Measurements from ENCODE around the gene TUB. TPM values are rescaled to one million over a fixed set of nuclear protein-coding genes. Genes with fewer than 3 reads are reported as not detected.

TUB gene
- total RNA-seq, 2 experiments from 2014 or later = 0.36 to 0.58 TPM

DNA sequence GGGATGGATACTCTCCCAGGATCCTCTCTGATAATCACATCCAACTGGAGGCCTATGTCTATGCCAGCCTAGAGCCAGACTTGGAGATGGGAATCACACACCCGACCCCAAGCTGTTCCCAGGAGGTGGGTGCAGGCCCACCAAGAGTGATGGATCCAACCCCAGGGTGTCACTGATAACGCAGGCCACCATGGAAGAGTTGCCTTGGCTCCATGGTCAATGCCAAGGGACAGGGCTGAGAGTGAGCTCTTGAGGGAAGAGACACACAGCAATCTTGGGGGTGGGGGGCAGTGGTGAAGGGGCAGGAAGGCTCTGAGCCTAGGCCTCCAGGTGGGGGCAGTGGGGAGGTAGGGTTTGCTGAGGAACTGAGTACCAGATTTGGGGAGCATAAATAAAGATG, 16.9 kb downstream of the TUB start:
- no peak for DNase-seq
- intact Hi-C loops (cut with micrococcal nuclease) = loop anchor here (2.0 kb wide), 1 partner anchor 205 kb away; no protein-coding TSS in a partner anchor
- H3K4me1 Mint-ChIP-seq (ENCODE audit: low read depth) = no peaks in the 10 kb centered on the region
- H3K9me3 Mint-ChIP-seq = no peaks in the 10 kb centered on the region
- H3K36me3 Mint-ChIP-seq = no peaks in the 10 kb centered on the region
- no peak overlapping the region for H3K4me3 Mint-ChIP-seq
- ChIA-PET CTCF (interaction anchor here (1.3 to 17.8 kb wide), 9 partner anchors 8 to 166 kb away, joined by 6 to 437 read pairs (median 18); partner anchors contain the start of gene LMO1), POLR2A (interaction anchor here (1.8 kb wide), 1 partner anchor 91 kb away, joined by 6 read pairs; no protein-coding TSS in a partner anchor)
- H3K27me3 Mint-ChIP-seq = no peaks in the 10 kb centered on the region
- H3K27ac Mint-ChIP-seq = no peak overlapping the region

DNA sequence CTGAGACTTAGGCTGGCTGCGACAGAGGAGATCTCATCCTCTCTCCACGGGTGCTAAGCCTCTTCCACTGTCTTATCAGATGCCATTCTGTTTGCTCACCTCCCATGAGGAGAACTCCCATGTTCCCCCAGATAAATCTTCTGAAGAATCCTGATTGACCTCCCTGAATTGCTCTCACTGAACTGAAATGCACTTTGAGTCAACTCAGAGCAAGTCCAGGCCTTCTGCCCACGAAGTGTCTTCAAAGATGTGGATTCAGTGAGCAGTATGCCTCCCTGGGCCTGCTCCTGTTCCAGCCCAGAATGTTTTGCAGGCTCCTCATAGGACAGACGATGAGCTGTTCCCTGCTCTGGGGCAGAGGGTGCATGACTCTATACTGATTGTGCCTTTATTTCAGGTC, 17.4 kb downstream of the TUB start:
- intact Hi-C loops (cut with micrococcal nuclease) = loop anchor here (2.0 kb wide), 1 partner anchor 206 kb away; no protein-coding TSS in a partner anchor
- Mint-ChIP-seq H3K27me3 (no peaks in the 10 kb centered on the region), H3K27ac (no peak overlapping the region), H3K36me3 (no peaks in the 10 kb centered on the region), H3K4me3 (no peak overlapping the region), H3K9me3 (no peaks in the 10 kb centered on the region), H3K4me1 (ENCODE audit: low read depth) (no peaks in the 10 kb centered on the region)
- ChIA-PET POLR2A (interaction anchor here (1.8 kb wide), 1 partner anchor 92 kb away, joined by 6 read pairs; no protein-coding TSS in a partner anchor), CTCF (interaction anchor here (0.6 to 17.8 kb wide), 21 partner anchors 8 to 219 kb away, joined by 3 to 437 read pairs (median 9); partner anchors contain the start of genes EIF3F, LMO1 and TUB)
- DNase-seq = no peak

DNA sequence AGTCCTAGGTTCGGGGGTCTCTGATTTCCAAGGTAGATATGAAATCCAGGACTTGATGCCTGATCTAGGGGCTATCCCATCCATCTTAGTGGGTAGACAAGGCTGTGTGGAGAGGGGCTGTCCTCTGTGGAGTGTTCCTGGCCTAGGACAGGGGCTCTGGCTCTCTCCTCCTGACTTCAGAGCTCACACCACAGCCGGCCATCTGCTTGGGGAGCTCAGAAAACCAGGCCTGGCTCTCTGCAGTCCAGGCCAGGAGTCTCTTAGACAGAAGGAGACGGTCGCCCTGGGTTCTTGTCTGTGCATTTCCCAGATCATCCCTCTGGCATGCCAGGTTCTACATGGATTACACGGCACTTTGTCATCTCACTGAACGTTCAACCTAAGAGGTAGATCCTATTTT, 17.9 kb downstream of the TUB start:
- Mint-ChIP-seq H3K4me3 (no peak overlapping the region), H3K36me3 (no peaks in the 10 kb centered on the region), H3K9me3 (no peaks in the 10 kb centered on the region), H3K27me3 (no peaks in the 10 kb centered on the region), H3K4me1 (ENCODE audit: low read depth) (no peaks in the 10 kb centered on the region), H3K27ac (no peak overlapping the region)
- DNase-seq = no peak
- intact Hi-C loops (cut with micrococcal nuclease) = loop anchor here (1.0 to 2.0 kb wide), 3 partner anchors 66 to 206 kb away; no protein-coding TSS in a partner anchor
- CTCF ChIA-PET = interaction anchor here (0.5 to 17.8 kb wide), 38 partner anchors 9 to 218 kb away, joined by 3 to 437 read pairs (median 7); partner anchors contain the start of genes EIF3F, LMO1 and TUB
- POLR2A ChIA-PET = interaction anchor here (1.4 to 1.8 kb wide), 2 partner anchors 65 to 92 kb away, joined by 5 to 6 read pairs; no protein-coding TSS in a partner anchor

DNA sequence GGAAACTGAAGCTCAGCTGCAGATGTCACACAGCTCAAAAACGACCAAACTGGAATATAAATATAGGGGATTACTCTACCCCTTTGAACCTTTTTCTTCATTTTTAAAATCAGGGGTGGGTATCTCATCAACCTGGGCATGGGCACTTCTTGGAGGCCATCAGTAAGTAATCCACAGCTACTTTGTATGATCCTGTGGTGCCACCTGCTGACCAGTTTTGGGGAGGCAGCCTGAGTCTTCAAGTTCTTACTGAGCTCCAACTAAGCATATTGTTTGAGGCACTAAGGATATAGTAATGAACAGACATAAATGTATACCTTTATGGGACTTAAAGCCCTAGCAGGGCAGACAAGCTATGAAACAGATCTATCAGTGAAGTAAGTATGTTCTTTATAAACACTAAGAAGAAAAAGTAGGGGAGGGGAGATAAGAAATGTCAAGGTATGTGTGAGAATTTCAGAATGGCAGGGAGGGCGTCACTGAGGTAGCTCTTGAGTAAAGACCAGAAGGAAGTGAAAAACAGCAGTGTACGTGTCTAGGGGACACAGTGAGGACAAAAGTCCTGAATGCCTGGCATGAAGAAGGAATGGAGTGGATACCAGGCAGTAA, 18.4 kb downstream of the TUB start:
- peak; percentile 80 for DNase-seq
- no peaks in the 10 kb centered on the region for H3K27me3 Mint-ChIP-seq
- no peaks in the 10 kb centered on the region for H3K36me3 Mint-ChIP-seq
- CTCF ChIA-PET = interaction anchor here (0.5 to 17.8 kb wide), 43 partner anchors 9 to 209 kb away, joined by 3 to 437 read pairs (median 6); partner anchors contain the start of genes EIF3F, LMO1 and TUB
- no peak overlapping the region for H3K27ac Mint-ChIP-seq
- no peak overlapping the region for H3K4me3 Mint-ChIP-seq
- H3K4me1 Mint-ChIP-seq (ENCODE audit: low read depth) = no peaks in the 10 kb centered on the region
- intact Hi-C loops (cut with micrococcal nuclease) = loop anchor here (1.0 to 2.0 kb wide), 3 partner anchors 66 to 207 kb away; no protein-coding TSS in a partner anchor
- POLR2A ChIA-PET = interaction anchor here (1.4 to 1.8 kb wide), 2 partner anchors 66 to 93 kb away, joined by 5 to 6 read pairs; no protein-coding TSS in a partner anchor
- H3K9me3 Mint-ChIP-seq = no peaks in the 10 kb centered on the region

DNA sequence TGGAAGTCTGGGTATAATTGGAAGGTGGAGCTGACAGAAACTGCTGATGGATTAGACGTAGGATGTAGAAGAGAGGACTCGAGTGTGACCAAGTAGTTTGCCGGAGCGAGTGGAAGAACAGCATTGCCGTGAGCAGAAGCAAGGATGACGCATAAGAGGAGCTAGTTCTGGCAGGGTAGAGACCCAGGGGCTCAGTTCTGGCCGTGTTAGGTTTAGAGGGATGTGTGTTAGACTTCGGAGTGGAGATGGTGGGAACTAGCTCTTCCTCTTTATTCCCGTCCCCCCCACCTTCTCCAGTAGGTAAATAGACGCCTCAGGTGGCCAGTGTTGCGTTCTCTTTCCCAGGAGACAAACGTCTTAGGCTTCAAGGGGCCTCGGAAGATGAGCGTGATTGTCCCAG, 19.1 kb downstream of the TUB start:
- ChIA-PET POLR2A (interaction anchor here (1.4 kb wide), 1 partner anchor 67 kb away, joined by 5 read pairs; no protein-coding TSS in a partner anchor), CTCF (interaction anchor here (1.3 to 17.8 kb wide), 20 partner anchors 8 to 207 kb away, joined by 3 to 437 read pairs (median 10); partner anchors contain the start of genes EIF3F and TUB)
- Mint-ChIP-seq H3K4me3 (no peak overlapping the region), H3K4me1 (ENCODE audit: low read depth) (no peaks in the 10 kb centered on the region), H3K27me3 (no peaks in the 10 kb centered on the region), H3K27ac (no peak overlapping the region), H3K9me3 (no peaks in the 10 kb centered on the region), H3K36me3 (no peaks in the 10 kb centered on the region)
- no peak for DNase-seq
- intact Hi-C loops (cut with micrococcal nuclease) = no loop called here

DNA sequence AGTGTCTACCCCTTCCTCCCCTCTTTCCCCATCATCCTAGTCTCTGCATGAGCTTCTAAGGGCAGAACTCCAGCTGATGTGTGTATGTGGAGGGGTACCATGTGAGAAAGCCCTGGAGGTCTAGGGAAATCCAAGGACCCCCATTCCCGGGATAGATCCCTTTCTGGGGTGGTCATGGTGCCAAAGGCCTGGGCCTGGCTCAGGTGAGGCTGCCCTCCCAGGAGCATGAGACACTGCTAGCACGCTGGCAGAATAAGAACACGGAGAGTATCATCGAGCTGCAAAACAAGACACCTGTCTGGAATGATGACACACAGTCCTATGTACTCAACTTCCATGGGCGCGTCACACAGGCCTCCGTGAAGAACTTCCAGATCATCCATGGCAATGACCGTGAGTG, 19.6 kb downstream of the TUB start:
- H3K4me1 Mint-ChIP-seq (ENCODE audit: low read depth) = no peaks in the 10 kb centered on the region
- no peak overlapping the region for H3K27ac Mint-ChIP-seq
- DNase-seq = no peak
- POLR2A ChIA-PET = no interaction called here
- no peak overlapping the region for H3K4me3 Mint-ChIP-seq
- intact Hi-C loops (cut with micrococcal nuclease) = no loop called here
- H3K9me3 Mint-ChIP-seq = no peaks in the 10 kb centered on the region
- no peaks in the 10 kb centered on the region for H3K36me3 Mint-ChIP-seq
- CTCF ChIA-PET = interaction anchor here (1.3 to 17.8 kb wide), 12 partner anchors 11 to 207 kb away, joined by 3 to 437 read pairs (median 20); partner anchors contain the start of gene TUB
- no peaks in the 10 kb centered on the region for H3K27me3 Mint-ChIP-seq

DNA sequence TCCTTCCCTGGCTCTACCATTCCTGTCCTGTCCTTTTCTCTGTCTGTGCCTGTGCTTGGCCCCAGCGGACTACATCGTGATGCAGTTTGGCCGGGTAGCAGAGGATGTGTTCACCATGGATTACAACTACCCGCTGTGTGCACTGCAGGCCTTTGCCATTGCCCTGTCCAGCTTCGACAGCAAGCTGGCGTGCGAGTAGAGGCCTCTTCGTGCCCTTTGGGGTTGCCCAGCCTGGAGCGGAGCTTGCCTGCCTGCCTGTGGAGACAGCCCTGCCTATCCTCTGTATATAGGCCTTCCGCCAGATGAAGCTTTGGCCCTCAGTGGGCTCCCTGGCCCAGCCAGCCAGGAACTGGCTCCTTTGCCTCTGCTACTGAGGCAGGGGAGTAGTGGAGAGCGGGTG, 20.4 kb downstream of the TUB start:
- intact Hi-C loops (cut with micrococcal nuclease) = no loop called here
- Mint-ChIP-seq H3K27ac (no peak overlapping the region), H3K4me3 (no peak overlapping the region), H3K9me3 (no peaks in the 10 kb centered on the region), H3K4me1 (ENCODE audit: low read depth) (no peaks in the 10 kb centered on the region), H3K27me3 (no peaks in the 10 kb centered on the region), H3K36me3 (no peaks in the 10 kb centered on the region)
- POLR2A ChIA-PET = no interaction called here
- CTCF ChIA-PET = interaction anchor here (1.1 to 17.8 kb wide), 5 partner anchors 11 to 223 kb away, joined by 4 to 437 read pairs (median 105); no protein-coding TSS in a partner anchor
- DNase-seq = no peak

DNA sequence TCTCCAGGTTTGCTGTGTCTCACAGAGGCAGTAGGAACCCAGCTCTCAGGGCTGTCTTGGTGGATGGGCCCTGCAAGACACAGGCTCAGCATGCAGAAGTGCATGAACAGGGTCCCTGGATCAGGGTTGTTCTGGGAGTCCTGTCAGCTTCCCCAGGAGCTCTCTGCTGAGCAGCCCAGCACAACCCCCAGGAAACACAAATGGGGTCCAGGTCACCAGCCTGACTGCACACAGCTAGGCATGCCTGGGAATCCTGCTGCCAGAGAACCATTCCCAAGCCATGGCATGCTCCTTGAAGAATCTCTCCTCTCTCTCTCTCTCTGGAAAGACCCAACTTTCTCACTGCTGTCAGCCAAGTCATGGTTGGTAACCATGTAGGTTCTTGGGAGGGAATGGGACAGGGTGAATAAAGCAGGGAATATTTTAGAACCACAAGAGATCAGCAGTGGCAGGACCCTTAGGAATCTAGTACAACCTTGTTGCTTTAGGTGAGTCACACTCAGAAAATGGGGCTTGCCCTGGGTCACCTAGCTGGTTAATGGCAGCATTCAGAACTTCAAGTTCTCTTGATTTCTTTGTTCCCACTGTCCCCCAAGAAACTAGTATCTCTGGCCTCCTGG, 21.4 kb downstream of the TUB start:
- H3K27ac Mint-ChIP-seq = no peak overlapping the region
- H3K9me3 Mint-ChIP-seq = no peaks in the 10 kb centered on the region

DNA sequence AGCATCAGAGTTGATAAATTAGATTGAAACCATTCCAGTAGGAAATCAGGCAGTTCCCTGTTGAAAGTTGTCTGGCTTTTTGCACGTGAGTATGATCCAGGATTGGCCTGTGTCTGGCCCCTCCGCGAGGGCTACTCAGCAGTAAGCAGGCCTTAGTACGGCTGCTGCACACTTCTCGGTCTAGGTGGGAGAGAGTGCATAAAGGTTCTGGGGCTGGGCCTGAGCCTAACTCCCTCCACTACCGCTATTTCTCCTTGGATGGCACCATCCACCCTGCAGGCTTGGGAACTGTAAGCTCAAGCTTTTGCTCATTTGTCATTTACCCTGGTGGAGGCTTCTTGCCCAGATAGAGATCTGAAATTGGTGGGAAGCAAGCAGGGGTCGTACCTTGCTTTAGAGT, 22.0 kb downstream of the TUB start:
- no peak for DNase-seq
- intact Hi-C loops (cut with micrococcal nuclease) = no loop called here
- Mint-ChIP-seq H3K4me3 (no peak overlapping the region), H3K27me3 (no peaks in the 10 kb centered on the region), H3K36me3 (no peaks in the 10 kb centered on the region), H3K9me3 (no peaks in the 10 kb centered on the region), H3K27ac (no peak overlapping the region), H3K4me1 (ENCODE audit: low read depth) (no peaks in the 10 kb centered on the region)
- ChIA-PET POLR2A (no interaction called here), CTCF (interaction anchor here (4.6 to 17.8 kb wide), 3 partner anchors 13 to 95 kb away, joined by 18 to 437 read pairs (median 105); no protein-coding TSS in a partner anchor)

More for the DNA sequence above, 21.4 kb downstream of the TUB start:
- H3K36me3 Mint-ChIP-seq = no peaks in the 10 kb centered on the region
- CTCF ChIA-PET = interaction anchor here (4.6 to 17.8 kb wide), 3 partner anchors 12 to 95 kb away, joined by 18 to 437 read pairs (median 105); no protein-coding TSS in a partner anchor
- no peaks in the 10 kb centered on the region for H3K4me1 Mint-ChIP-seq (ENCODE audit: low read depth)
- intact Hi-C loops (cut with micrococcal nuclease) = no loop called here
- no peak for DNase-seq
- POLR2A ChIA-PET = no interaction called here
- H3K27me3 Mint-ChIP-seq = no peaks in the 10 kb centered on the region
- no peak overlapping the region for H3K4me3 Mint-ChIP-seq

DNA sequence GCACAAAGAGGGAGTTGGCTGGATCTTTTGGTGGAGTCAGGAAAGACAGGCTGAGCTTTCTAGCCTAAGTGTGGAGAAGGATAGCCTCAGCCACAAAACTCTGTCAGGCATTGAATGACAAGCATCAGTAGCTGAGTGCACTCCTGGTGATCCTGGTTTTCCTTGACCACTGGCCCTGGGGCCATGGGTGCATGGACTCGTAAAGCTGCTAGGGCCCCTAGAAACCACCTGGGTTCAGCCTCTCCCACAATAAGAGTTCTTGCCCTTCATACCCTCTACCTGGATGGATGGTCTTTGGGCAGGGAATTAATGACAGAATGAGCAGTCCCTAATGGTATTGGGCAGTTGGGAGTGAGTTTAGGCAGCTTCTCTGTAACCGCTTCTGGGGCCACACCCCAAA, 22.9 kb downstream of the TUB start:
- H3K27me3 Mint-ChIP-seq = no peaks in the 10 kb centered on the region
- H3K36me3 Mint-ChIP-seq = no peaks in the 10 kb centered on the region
- no peak for DNase-seq
- ChIA-PET CTCF (interaction anchor here (4.6 to 17.8 kb wide), 3 partner anchors 14 to 96 kb away, joined by 18 to 437 read pairs (median 105); no protein-coding TSS in a partner anchor), POLR2A (no interaction called here)
- no peaks in the 10 kb centered on the region for H3K4me1 Mint-ChIP-seq (ENCODE audit: low read depth)
- no peak overlapping the region for H3K4me3 Mint-ChIP-seq
- no peak overlapping the region for H3K27ac Mint-ChIP-seq
- no peaks in the 10 kb centered on the region for H3K9me3 Mint-ChIP-seq
- intact Hi-C loops (cut with micrococcal nuclease) = no loop called here

DNA sequence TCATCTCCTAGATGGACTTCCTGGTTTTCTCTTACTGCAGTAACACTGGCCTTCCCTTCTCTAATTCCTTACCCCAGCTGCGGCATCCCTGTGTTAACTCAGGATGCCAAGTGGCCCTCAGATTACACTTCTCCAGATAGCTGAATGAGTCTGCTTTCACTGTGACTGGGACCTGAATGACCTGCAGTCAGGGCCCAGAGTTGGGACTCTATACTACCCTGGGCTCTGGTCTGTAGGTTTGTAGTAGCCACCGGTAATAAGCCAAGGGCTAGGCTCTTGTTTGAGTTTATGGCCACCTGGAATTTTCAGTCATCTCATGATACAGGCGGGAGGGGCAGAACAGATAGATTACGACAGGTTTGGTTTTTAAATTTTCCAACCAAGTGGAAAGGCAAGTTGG, 24.1 kb downstream of the TUB start:
- no peak overlapping the region for H3K27ac Mint-ChIP-seq
- intact Hi-C loops (cut with micrococcal nuclease) = no loop called here
- POLR2A ChIA-PET = no interaction called here
- H3K4me1 Mint-ChIP-seq (ENCODE audit: low read depth) = no peaks in the 10 kb centered on the region
- no peaks in the 10 kb centered on the region for H3K36me3 Mint-ChIP-seq
- CTCF ChIA-PET = interaction anchor here (0.6 to 9.1 kb wide), 4 partner anchors 8 to 276 kb away, joined by 3 to 105 read pairs (median 11); no protein-coding TSS in a partner anchor
- no peaks in the 10 kb centered on the region for H3K27me3 Mint-ChIP-seq
- H3K4me3 Mint-ChIP-seq = no peak overlapping the region
- H3K9me3 Mint-ChIP-seq = no peaks in the 10 kb centered on the region
- DNase-seq = no peak

DNA sequence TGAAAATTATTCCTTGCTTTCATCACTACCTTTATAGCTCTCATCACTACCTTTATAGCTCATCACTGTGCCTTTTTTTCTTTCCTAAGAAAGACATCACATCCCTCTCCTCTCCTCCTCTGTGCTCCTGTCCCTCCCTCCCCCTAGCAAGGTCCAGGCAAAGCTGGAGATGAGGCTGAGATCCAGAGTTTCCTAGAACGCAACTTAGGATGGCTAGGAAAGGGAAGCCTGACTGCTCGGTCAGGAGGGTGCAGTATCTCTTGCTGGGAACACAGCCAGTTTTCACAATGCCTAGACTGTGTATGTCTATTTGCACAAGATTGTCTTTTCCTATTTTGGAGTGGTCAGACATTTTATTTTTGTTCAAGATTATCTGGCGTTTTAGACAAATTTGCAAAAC, 24.7 kb downstream of the TUB start:
- CTCF ChIA-PET = interaction anchor here (0.6 to 9.1 kb wide), 4 partner anchors 9 to 276 kb away, joined by 3 to 105 read pairs (median 11); no protein-coding TSS in a partner anchor
- POLR2A ChIA-PET = no interaction called here
- no peak for DNase-seq
- no peaks in the 10 kb centered on the region for H3K36me3 Mint-ChIP-seq
- no peak overlapping the region for H3K4me3 Mint-ChIP-seq
- H3K4me1 Mint-ChIP-seq (ENCODE audit: low read depth) = no peaks in the 10 kb centered on the region
- H3K27me3 Mint-ChIP-seq = no peaks in the 10 kb centered on the region
- intact Hi-C loops (cut with micrococcal nuclease) = no loop called here
- no peak overlapping the region for H3K27ac Mint-ChIP-seq
- H3K9me3 Mint-ChIP-seq = no peaks in the 10 kb centered on the region
